ENCODE data around the gene GLG1.
"Not testable (repeated sequence)": the region's sequence is repeated elsewhere in the genome, so short reads cannot be mapped to it uniquely, and the experiment has no call there.

GLG1 gene

DNA sequence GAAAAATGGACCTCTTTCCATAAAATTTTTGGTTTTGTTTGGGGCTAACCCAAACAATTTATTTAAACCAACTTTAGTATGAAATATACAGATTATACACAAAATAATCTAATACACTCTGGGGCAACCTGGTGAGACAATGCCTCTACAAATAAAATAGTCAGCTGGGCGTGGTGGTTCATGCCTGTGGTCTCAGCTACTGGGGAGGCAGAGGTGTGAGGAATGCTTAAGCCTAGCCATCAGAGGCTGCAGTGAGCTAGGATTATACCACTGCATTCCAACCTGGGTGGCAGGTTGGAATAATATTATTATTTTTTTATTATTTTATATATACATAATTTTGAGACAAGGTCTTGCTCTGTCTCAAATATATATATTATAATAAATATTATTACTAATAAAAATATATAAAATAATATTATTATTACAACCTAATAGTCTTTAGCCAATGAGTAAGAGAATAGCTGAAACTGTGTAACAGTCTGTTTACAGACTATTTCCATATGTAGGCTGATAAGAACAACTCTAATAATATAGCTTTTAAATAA, 50.5 kb downstream of the GLG1 start:
- Mint-ChIP-seq H3K27me3 (ENCODE audit: low read depth) (no peaks in the 10 kb centered on the region), H3K9me3 (no peaks in the 10 kb centered on the region), H3K4me3 (no peak overlapping the region), H3K27ac (no peak overlapping the region), H3K36me3 (ENCODE audit: low read depth) (peaks cover 2% of the 10 kb centered on the region), H3K4me1 (ENCODE audit: low read depth) (peaks cover 10% of the 10 kb centered on the region)

GRCh38 chr16:74552357-74552756, 54.6 kb downstream of the GLG1 start:
- H3K9me3 Mint-ChIP-seq; H3K27ac Mint-ChIP-seq; H3K27me3 Mint-ChIP-seq (ENCODE audit: low read depth); H3K36me3 Mint-ChIP-seq (ENCODE audit: low read depth); H3K4me3 Mint-ChIP-seq; H3K4me1 Mint-ChIP-seq (ENCODE audit: low read depth): not testable (repeated sequence)

DNA sequence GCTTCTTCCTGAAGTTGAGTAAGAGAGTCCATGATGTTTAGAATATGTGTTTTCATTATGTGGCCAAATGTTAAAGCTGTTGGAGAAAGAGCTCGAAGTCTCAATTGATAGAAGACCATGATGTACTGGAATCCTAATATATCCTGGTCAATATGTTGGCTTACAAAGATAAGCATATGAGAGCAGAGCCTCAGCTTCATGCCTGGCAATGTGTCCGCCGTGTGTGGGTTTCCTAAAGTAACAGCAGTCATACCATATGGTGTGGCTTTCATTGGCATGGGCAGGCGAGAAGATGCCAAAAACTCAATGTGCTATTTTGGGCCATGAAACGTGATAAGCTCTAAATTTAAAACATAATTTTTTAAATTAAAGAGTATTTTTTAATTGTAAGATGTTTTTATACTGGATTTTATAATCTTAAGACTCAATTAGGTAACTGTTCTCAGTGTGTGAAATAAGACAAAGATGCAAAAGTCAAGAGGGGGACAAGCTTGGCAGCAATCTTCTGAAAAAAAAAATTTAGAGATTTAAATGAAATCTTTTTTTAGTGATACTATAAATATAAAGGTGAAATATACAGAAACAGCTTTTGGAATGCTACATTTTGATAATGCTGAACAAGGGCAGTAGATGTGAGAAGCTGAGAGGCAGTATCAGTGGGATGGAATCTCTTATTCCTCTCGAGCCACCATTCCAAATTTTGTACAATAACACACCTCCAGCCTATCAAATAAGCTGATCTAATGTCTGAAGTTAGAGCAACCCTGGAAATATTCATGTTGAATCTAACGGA, 56.5 kb downstream of the GLG1 start:
- not testable (repeated sequence) for H3K36me3 Mint-ChIP-seq (ENCODE audit: low read depth); H3K27ac Mint-ChIP-seq; H3K9me3 Mint-ChIP-seq; H3K4me1 Mint-ChIP-seq (ENCODE audit: low read depth); H3K27me3 Mint-ChIP-seq (ENCODE audit: low read depth); H3K4me3 Mint-ChIP-seq

DNA sequence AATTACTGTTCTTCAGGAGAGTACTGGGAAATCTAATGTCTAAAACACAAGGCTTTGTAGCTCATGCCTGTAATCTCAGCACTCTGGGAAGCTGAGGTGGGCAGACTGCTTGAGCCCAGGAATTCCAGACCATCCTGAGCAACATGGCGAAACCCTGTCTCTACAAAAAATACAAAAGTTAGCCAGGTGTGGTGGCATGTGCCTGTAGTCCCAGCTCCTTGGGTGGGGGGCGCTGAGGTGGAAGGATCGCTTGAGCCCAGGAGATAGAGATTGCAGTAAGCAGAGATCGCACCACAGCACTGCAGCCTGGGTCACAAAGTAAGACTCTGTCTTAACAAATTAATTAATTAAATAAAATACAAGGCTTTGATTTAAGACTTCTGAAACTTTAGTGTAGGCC, 60.8 kb downstream of the GLG1 start:
- not testable (repeated sequence) for H3K36me3 Mint-ChIP-seq (ENCODE audit: low read depth); H3K27ac Mint-ChIP-seq; H3K4me1 Mint-ChIP-seq (ENCODE audit: low read depth); H3K9me3 Mint-ChIP-seq; H3K27me3 Mint-ChIP-seq (ENCODE audit: low read depth); H3K4me3 Mint-ChIP-seq

GRCh38 chr16:74542911-74543578, 63.9 kb downstream of the GLG1 start:
- not testable (repeated sequence) for H3K27me3 Mint-ChIP-seq (ENCODE audit: low read depth); H3K9me3 Mint-ChIP-seq; H3K4me1 Mint-ChIP-seq (ENCODE audit: low read depth); H3K36me3 Mint-ChIP-seq (ENCODE audit: low read depth); H3K4me3 Mint-ChIP-seq; H3K27ac Mint-ChIP-seq

- H3K27ac Mint-ChIP-seq; H3K9me3 Mint-ChIP-seq; H3K36me3 Mint-ChIP-seq (ENCODE audit: low read depth); H3K4me1 Mint-ChIP-seq (ENCODE audit: low read depth); H3K27me3 Mint-ChIP-seq (ENCODE audit: low read depth); H3K4me3 Mint-ChIP-seq: not testable (repeated sequence)
Observed at GRCh38 chr16:74540663-74541062, 66.3 kb downstream of the GLG1 start.

DNA sequence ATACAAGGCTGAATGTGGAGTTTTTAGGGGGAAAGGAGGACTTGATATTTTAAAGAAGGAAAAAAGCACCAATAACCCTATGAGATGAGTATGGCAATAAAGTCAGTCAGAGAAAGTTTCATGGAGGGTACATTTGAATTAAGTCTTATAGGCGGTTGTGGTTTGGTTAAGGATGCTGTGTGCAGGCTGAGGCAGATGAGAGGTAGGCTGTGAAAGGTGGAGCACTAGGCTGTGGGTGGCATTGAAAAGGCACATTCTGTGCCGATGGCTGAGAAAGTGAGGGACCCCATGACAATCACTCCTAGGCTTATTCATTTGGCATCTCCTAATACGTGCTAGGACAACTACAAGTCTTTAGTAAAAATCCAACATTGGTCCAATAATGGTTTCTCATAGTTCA, 68.1 kb downstream of the GLG1 start:
- not testable (repeated sequence) for H3K36me3 Mint-ChIP-seq (ENCODE audit: low read depth); H3K27ac Mint-ChIP-seq; H3K4me1 Mint-ChIP-seq (ENCODE audit: low read depth); H3K4me3 Mint-ChIP-seq; H3K27me3 Mint-ChIP-seq (ENCODE audit: low read depth); H3K9me3 Mint-ChIP-seq

- H3K36me3 Mint-ChIP-seq (ENCODE audit: low read depth); H3K27me3 Mint-ChIP-seq (ENCODE audit: low read depth); H3K4me3 Mint-ChIP-seq; H3K4me1 Mint-ChIP-seq (ENCODE audit: low read depth); H3K9me3 Mint-ChIP-seq; H3K27ac Mint-ChIP-seq: not testable (repeated sequence)
Observed at GRCh38 chr16:74537746-74538145, 69.2 kb downstream of the GLG1 start.

- H3K9me3 Mint-ChIP-seq; H3K27me3 Mint-ChIP-seq (ENCODE audit: low read depth); H3K4me1 Mint-ChIP-seq (ENCODE audit: low read depth); H3K4me3 Mint-ChIP-seq; H3K27ac Mint-ChIP-seq: not testable (repeated sequence)
- peaks cover 13% of the 10 kb centered on the region for H3K36me3 Mint-ChIP-seq (ENCODE audit: low read depth)
Observed at GRCh38 chr16:74534650-74535049, 72.3 kb downstream of the GLG1 start.

DNA sequence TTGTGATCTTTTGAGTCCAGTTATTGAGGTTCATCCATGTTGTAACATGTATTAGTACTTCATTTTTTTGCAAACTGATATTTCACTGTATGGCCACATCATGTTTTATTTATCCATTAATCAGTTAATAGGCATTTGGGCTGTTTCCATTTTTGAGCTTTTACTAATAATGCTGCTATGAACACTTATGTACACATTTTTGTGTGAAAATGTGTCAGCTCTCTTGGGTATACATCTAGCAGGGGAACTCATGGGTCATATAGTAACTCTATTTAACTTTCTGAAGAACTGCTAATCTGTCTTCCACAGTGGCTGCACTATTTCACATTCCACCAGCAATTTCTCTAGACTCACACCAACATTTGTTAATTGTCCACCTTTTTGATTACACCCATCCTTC, 82.0 kb downstream of the GLG1 start:
- Mint-ChIP-seq H3K36me3 (ENCODE audit: low read depth) (peaks cover 27% of the 10 kb centered on the region), H3K4me3 (no peak overlapping the region)

DNA sequence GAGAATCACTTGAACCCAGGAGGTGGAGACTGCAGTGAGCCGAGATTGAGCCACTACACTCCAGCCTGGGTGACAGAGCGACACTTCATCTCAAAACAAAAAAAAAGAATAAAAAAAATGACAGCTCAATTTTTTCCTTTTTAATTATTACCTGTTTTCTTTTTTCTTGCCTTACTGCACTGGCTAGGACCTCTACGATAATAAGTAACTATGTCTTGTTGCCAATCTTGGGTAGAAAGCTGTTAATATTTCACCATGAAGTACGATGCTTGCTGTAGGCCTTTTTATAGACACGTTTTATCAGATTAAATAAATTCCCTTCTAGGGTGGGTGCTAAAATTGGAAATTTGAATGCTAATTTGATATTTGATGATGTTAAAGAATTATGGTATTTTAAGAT, 82.8 kb downstream of the GLG1 start:
- Mint-ChIP-seq H3K4me3 (no peak overlapping the region), H3K36me3 (ENCODE audit: low read depth) (peaks cover 29% of the 10 kb centered on the region), H3K27ac (no peak overlapping the region), H3K9me3 (no peaks in the 10 kb centered on the region), H3K27me3 (ENCODE audit: low read depth) (no peaks in the 10 kb centered on the region), H3K4me1 (ENCODE audit: low read depth) (peaks cover 1% of the 10 kb centered on the region)

More for the DNA sequence above, 82.0 kb downstream of the GLG1 start:
- Mint-ChIP-seq H3K27ac (no peak overlapping the region), H3K27me3 (ENCODE audit: low read depth) (no peaks in the 10 kb centered on the region), H3K9me3 (no peaks in the 10 kb centered on the region), H3K4me1 (ENCODE audit: low read depth) (peaks cover 1% of the 10 kb centered on the region)

DNA sequence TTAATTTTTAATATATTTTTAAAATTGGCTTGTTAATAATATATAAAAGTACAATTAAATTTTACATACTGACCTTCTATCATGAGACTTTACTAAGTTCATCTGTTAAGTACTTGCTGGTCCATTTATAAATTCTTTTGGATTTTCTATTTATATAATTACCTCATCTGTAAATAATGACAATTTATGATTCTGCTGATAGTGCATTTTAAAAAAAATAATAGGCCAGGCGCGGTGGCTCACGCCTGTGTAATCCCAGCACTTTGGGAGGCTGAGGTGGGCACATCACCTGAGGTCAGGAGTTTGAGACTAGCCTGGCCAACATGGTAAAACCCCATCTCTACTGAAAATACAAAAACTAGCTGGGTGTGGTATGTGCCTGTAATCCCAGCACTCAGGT, 83.2 kb downstream of the GLG1 start:
- H3K27ac Mint-ChIP-seq; H3K9me3 Mint-ChIP-seq; H3K4me3 Mint-ChIP-seq; H3K4me1 Mint-ChIP-seq (ENCODE audit: low read depth); H3K27me3 Mint-ChIP-seq (ENCODE audit: low read depth): not testable (repeated sequence)
- peaks cover 29% of the 10 kb centered on the region for H3K36me3 Mint-ChIP-seq (ENCODE audit: low read depth)

- H3K36me3 Mint-ChIP-seq (ENCODE audit: low read depth): peaks cover 27% of the 10 kb centered on the region
- H3K27ac Mint-ChIP-seq: no peak overlapping the region
- no peak overlapping the region for H3K4me3 Mint-ChIP-seq
- peaks cover 1% of the 10 kb centered on the region for H3K4me1 Mint-ChIP-seq (ENCODE audit: low read depth)
- H3K9me3 Mint-ChIP-seq: no peaks in the 10 kb centered on the region
- H3K27me3 Mint-ChIP-seq (ENCODE audit: low read depth): no peaks in the 10 kb centered on the region
Observed at GRCh38 chr16:74522160-74522559, 84.8 kb downstream of the GLG1 start.

DNA sequence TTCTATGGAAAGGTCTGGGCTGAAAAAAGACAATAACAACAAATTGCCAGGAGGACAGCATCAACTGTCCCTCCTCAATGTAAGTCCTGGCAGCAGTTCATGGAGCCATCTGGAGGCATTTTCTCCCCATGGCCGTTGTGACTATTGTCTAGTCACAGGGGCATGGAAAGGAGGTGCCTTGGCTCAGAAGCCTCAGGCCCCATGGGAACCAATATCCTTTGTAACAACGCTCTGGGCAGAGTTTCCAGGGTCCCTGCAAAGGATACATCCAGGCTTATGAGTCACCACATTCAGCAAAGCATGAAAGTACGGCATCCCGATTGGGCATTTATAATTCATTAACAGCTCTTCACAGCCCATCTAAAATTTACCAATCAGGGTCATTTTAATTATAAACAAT, 85.2 kb downstream of the GLG1 start:
- Mint-ChIP-seq H3K4me1 (ENCODE audit: low read depth) (peaks cover 1% of the 10 kb centered on the region), H3K27ac (no peak overlapping the region), H3K36me3 (ENCODE audit: low read depth) (peaks cover 27% of the 10 kb centered on the region), H3K9me3 (no peaks in the 10 kb centered on the region), H3K4me3 (no peak overlapping the region), H3K27me3 (ENCODE audit: low read depth) (no peaks in the 10 kb centered on the region)

DNA sequence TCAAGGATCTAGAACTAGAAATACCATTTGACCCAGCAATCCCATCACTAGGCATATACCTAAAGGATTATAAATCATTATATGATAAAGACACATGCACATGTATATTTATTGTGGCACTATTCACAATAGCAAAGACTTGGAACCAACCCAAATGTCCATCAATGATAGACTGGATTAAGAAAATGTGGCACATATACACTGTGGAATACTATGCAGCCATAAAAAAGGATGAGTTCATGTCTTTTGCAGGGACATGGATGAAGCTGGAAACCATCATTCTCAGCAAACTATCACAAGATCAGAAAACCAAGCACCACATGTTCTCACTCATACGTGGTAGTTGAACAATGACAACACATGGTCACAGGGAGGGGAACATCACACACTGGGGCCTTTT, 88.0 kb downstream of the GLG1 start:
- H3K27ac Mint-ChIP-seq; H3K4me1 Mint-ChIP-seq (ENCODE audit: low read depth); H3K4me3 Mint-ChIP-seq; H3K27me3 Mint-ChIP-seq (ENCODE audit: low read depth); H3K9me3 Mint-ChIP-seq: not testable (repeated sequence)
- H3K36me3 Mint-ChIP-seq (ENCODE audit: low read depth): peaks cover 21% of the 10 kb centered on the region

All from T-helper 1 cell treated with Interleukin-12 subunit alpha and Interleukin-12 subunit beta and Interleukin-4 antibody, amounts not matched to agents 30 μg/mL and 1 μg/mL, for 36 hours (primary cell).